ENCODE measurements around the gene SMAP1. TPM values are rescaled to one million over a fixed set of nuclear protein-coding genes. Genes with fewer than 3 reads are reported as not detected.

The SMAP1 gene
- total RNA-seq, 1 donor from 2014 or later: 32.1 TPM

- Histone ChIP-seq H3K27me3 (ENCODE audit: low read depth) (no peaks in the 10 kb centered on the region), H3K27ac (replicated peaks) (no peak overlapping the region), H3K36me3 (peaks cover 23% of the 10 kb centered on the region), H3K4me3 (no peak overlapping the region), H3K4me1 (no peaks in the 10 kb centered on the region), H3K9me3 (replicated peaks) (peaks cover 6% of the 10 kb centered on the region)
- TF ChIP-seq CTCF (IDR thresholded peaks at IDR 0.05; ENCODE audit: borderline replicate concordance): no peak
- no peak for DNase-seq
- intact Hi-C loops (cut with micrococcal nuclease): no loop called here
Observed at GRCh38 chr6:70806086-70806485, 138.4 kb downstream of the SMAP1 start.

GRCh38 chr6:70811788-70812187 is 144.1 kb downstream of the SMAP1 start:
- Histone ChIP-seq H3K4me3 (no peak overlapping the region), H3K4me1 (peaks cover 17% of the 10 kb centered on the region), H3K36me3 (peaks cover 6% of the 10 kb centered on the region), H3K27me3 (ENCODE audit: low read depth) (no peaks in the 10 kb centered on the region), H3K9me3 (replicated peaks) (no peaks in the 10 kb centered on the region), H3K27ac (replicated peaks) (no peak overlapping the region)
- intact Hi-C loops (cut with micrococcal nuclease): no loop called here
- DNase-seq: no peak
- no peak for TF ChIP-seq CTCF (IDR thresholded peaks at IDR 0.05; ENCODE audit: borderline replicate concordance)

GRCh38 chr6:70813885-70814284 is 146.2 kb downstream of the SMAP1 start:
- no peaks in the 10 kb centered on the region for H3K9me3 ChIP-seq (replicated peaks)
- TF ChIP-seq CTCF (IDR thresholded peaks at IDR 0.05; ENCODE audit: borderline replicate concordance): no peak
- peaks cover 17% of the 10 kb centered on the region for H3K4me1 ChIP-seq
- DNase-seq: no peak
- intact Hi-C loops (cut with micrococcal nuclease): no loop called here
- peak overlapping the region; percentile 9 for H3K27ac ChIP-seq (replicated peaks)
- H3K4me3 ChIP-seq: peak overlapping the region; percentile 34
- H3K27me3 ChIP-seq (ENCODE audit: low read depth): no peaks in the 10 kb centered on the region
- no peaks in the 10 kb centered on the region for H3K36me3 ChIP-seq

GRCh38 chr6:70819646-70820045 is 152.0 kb downstream of the SMAP1 start:
- intact Hi-C loops (cut with micrococcal nuclease): no loop called here
- DNase-seq: no peak
- no peak for TF ChIP-seq CTCF (IDR thresholded peaks at IDR 0.05; ENCODE audit: borderline replicate concordance)
- Histone ChIP-seq H3K4me1 (peaks cover 14% of the 10 kb centered on the region), H3K4me3 (no peak overlapping the region), H3K9me3 (replicated peaks) (peaks cover 10% of the 10 kb centered on the region), H3K27ac (replicated peaks) (no peak overlapping the region), H3K36me3 (no peaks in the 10 kb centered on the region), H3K27me3 (ENCODE audit: low read depth) (no peaks in the 10 kb centered on the region)

- intact Hi-C loops (cut with micrococcal nuclease): no loop called here
- no peak for TF ChIP-seq CTCF (IDR thresholded peaks at IDR 0.05; ENCODE audit: borderline replicate concordance)
Observed at GRCh38 chr6:70820778-70821177, 153.1 kb downstream of the SMAP1 start.

GRCh38 chr6:70821751-70822150 is 154.1 kb downstream of the SMAP1 start:
- no peak for DNase-seq

More at GRCh38 chr6:70820778-70821177, 153.1 kb downstream of the SMAP1 start:
- Histone ChIP-seq H3K4me1 (peaks cover 14% of the 10 kb centered on the region), H3K4me3 (no peak overlapping the region), H3K36me3 (no peaks in the 10 kb centered on the region), H3K27ac (replicated peaks) (no peak overlapping the region), H3K27me3 (ENCODE audit: low read depth) (no peaks in the 10 kb centered on the region), H3K9me3 (replicated peaks) (peaks cover 10% of the 10 kb centered on the region)
- DNase-seq: no peak

More at GRCh38 chr6:70821751-70822150, 154.1 kb downstream of the SMAP1 start:
- H3K4me1 ChIP-seq: peaks cover 14% of the 10 kb centered on the region
- no peak for TF ChIP-seq CTCF (IDR thresholded peaks at IDR 0.05; ENCODE audit: borderline replicate concordance)
- no peak overlapping the region for H3K4me3 ChIP-seq
- H3K27ac ChIP-seq (replicated peaks): no peak overlapping the region
- peaks cover 10% of the 10 kb centered on the region for H3K9me3 ChIP-seq (replicated peaks)
- H3K36me3 ChIP-seq: no peaks in the 10 kb centered on the region
- H3K27me3 ChIP-seq (ENCODE audit: low read depth): no peaks in the 10 kb centered on the region
- intact Hi-C loops (cut with micrococcal nuclease): no loop called here

Measured in left ventricle myocardium inferior (tissue), 1 donor.